K562 (cell line): ENCODE results near the gene NUDT21. TPM values are rescaled to one million over a fixed set of nuclear protein-coding genes. Genes with fewer than 3 reads are reported as not detected.
A peak's percentile ranks its signal among the peaks of the same experiment; 100 is the strongest.

Source experiments
- E2F8 ChIP-seq: fragments of 450-650 bp; IDR thresholded peaks from 2 replicates; pipeline ENCODE4 v1.7.1; 2018; ENCODE audit warnings: mild to moderate bottlenecking, low read depth; ENCODE audit not compliant: partially characterized antibody
- E4F1 ChIP-seq: fragments of 250-450 bp; sonication (Bioruptor Pico); IDR thresholded peaks from 2 replicates; pipeline ENCODE4 v1.5.0; 2021; ENCODE audit warnings: mild to moderate bottlenecking, borderline replicate concordance
- GTF2A2 ChIP-seq: IDR thresholded peaks from 2 replicates; pipeline ENCODE4 v1.6.1; 2016; ENCODE audit warnings: mild to moderate bottlenecking, missing genetic modification characterization, missing compliant biosample characterization
- KDM4B ChIP-seq, 2 experiments: fragments of 450-650 bp in 1 of 2; sonication (generic) in 1 of 2; IDR thresholded peaks; 2 replicates each; pipeline ENCODE4 v1.6.1; 2016 to 2017; ENCODE audit warnings: borderline replicate concordance in 2 of 2, antibody characterized with exemption in 1 of 2, low read depth in 1 of 2, mild to moderate bottlenecking in 1 of 2
- MECOM ChIP-seq: fragments of 250-450 bp; sonication (Bioruptor Pico); IDR thresholded peaks from 2 replicates; pipeline ENCODE4 v1.8.0; 2022; ENCODE audit warnings: inconsistent platforms
- RREB1 ChIP-seq: fragments of 250-450 bp; sonication (Bioruptor Pico); IDR thresholded peaks from 2 replicates; pipeline ENCODE4 v1.4.0; 2020
- SMARCA5 ChIP-seq: fragments of 450-650 bp; IDR thresholded peaks from 2 replicates; pipeline ENCODE4 v1.6.1; 2016
- SMARCE1 ChIP-seq: fragments of 450-650 bp; IDR thresholded peaks from 2 replicates; pipeline ENCODE4 v1.7.1; 2016; ENCODE audit warnings: mild to moderate bottlenecking
- U2AF1 ChIP-seq: fragments of 200-400 bp; formaldehyde crosslinking; optimal IDR thresholded peaks from 2 replicates; pipeline ENCODE3; 2017; ENCODE audit warnings: mild to moderate bottlenecking, low read depth, low read length, moderate library complexity
- XRCC4 ChIP-seq: IDR thresholded peaks from one replicate; pipeline ENCODE4 v1.6.1; 2011; ENCODE audit not compliant: insufficient read depth, insufficient read length; ENCODE audit errors: extremely low read depth
- ZBTB8A ChIP-seq: fragments of 450-650 bp; IDR thresholded peaks from 2 replicates; pipeline ENCODE4 v1.6.1; 2018; ENCODE audit warnings: mild to moderate bottlenecking, moderate library complexity; ENCODE audit not compliant: partially characterized antibody
- ZNF41 ChIP-seq: fragments of 250-450 bp; sonication (Bioruptor Pico); conservative IDR thresholded peaks from 2 replicates; pipeline ENCODE4 v1.4.0; 2020; ENCODE audit warnings: mild to moderate bottlenecking
- ZNF511 ChIP-seq: sonication (generic); formaldehyde crosslinking; IDR thresholded peaks from 2 replicates; pipeline ENCODE4 v1.8.0; 2022; ENCODE audit warnings: mild to moderate bottlenecking, missing genetic modification reagents
- ZNF764 ChIP-seq: fragments of 250-450 bp; sonication (Bioruptor Pico); IDR thresholded peaks from 2 replicates; pipeline ENCODE4 v1.4.0; 2020; ENCODE audit warnings: low read depth, mild to moderate bottlenecking, moderate library complexity
- ZSCAN32 ChIP-seq: fragments of 450-650 bp; formaldehyde crosslinking; IDR thresholded peaks from 2 replicates; pipeline ENCODE4 v1.4.0; 2020; ENCODE audit warnings: mild to moderate bottlenecking, moderate library complexity
- polyA plus RNA-seq, 8 experiments: library from polyadenylated mRNA; depleted of rRNA in 4 of 8; stranded (reverse) in 5 of 8; unstranded in 3 of 8; fragments of >200 nt; fragmentation: Nextera tagmentation in 2 of 8; fragmentation: Illumina TruSeq in 1 of 8; extraction: Ambion mirVana in 2 of 8; extraction: Trizol in 1 of 8; gene quantifications; 2 replicates each; pipeline versions ENCODE4 v1.2.1 to v1.2.3, GENCODE V29; 2011 to 2014; ENCODE audit warnings: inconsistent platforms in 1 of 8, missing spikeins in 1 of 8
- total RNA-seq, 7 experiments: library from RNA; depleted of rRNA in 6 of 7; stranded (reverse); fragments of >200 nt in 6 of 7; fragmentation: Illumina TruSeq in 2 of 7; extraction: Trizol in 2 of 7; gene quantifications; 2 replicates each; pipeline versions ENCODE4 v1.2.1 to v1.2.3, GENCODE V29; 2011 to 2021; ENCODE audit warnings: low replicate concordance in 1 of 7

NUDT21 gene
- total and polyA plus RNA-seq, 9 of the 15 experiments (the other 6 are each of a cell fraction or from before 2014, with no cell fraction given) = 62.4 to 218 (median 121) TPM

- no peak for TF ChIP-seq E4F1 (CRISPR knock-in tag)
- no peak for TF ChIP-seq KDM4B (IDR thresholded peaks at IDR 0.05; ENCODE audit: borderline replicate concordance in 2 of 2, low read depth in 1 of 2)
- TF ChIP-seq MECOM (CRISPR knock-in tag) = 0 out of 2 replicates have a peak, but pooled peaks have one; percentile 19
- no peak for TF ChIP-seq ZNF764 (CRISPR knock-in tag)
- TF ChIP-seq E2F8 = no peak
- no peak for TF ChIP-seq XRCC4
- no peak for TF ChIP-seq ZBTB8A
- no peak for TF ChIP-seq SMARCA5
- TF ChIP-seq GTF2A2 (tag) = no peak
- TF ChIP-seq U2AF1 = no peak
- 0 out of 2 replicates have a peak, but pooled peaks have one; percentile 22 for TF ChIP-seq ZNF41
- no peak for TF ChIP-seq ZNF511 (CRISPR knock-in tag)
- peak; percentile 87 for TF ChIP-seq SMARCE1
- TF ChIP-seq RREB1 (CRISPR knock-in tag) = no peak
- TF ChIP-seq ZSCAN32 (CRISPR knock-in tag) = no peak
Measured at GRCh38 chr16:56462064-56462796, 11.1 kb upstream of the NUDT21 start (continued).
